Trophoblast cell (in vitro differentiated cells and primary cell): ENCODE data around the gene MAP4K4.

Source experiments
- DNase-seq, 2 donors: peaks; one replicate each; pipeline ENCODE4 v3.0.0-alpha.2; 2016
- H2AFZ ChIP-seq: 2 replicates; pipeline ENCODE4 v1.6.1; 2013; ENCODE audit warnings: low read length, moderate library complexity, mild to moderate bottlenecking; ENCODE audit not compliant: insufficient read depth, poor library complexity
- H2AK5ac ChIP-seq: 2 replicates; pipeline ENCODE4 v1.6.1; 2013; ENCODE audit warnings: mild to moderate bottlenecking, low read length
- H2BK120ac ChIP-seq: 2 replicates; pipeline ENCODE4 v1.6.1; 2013; ENCODE audit warnings: low read length, mild to moderate bottlenecking, moderate library complexity; ENCODE audit not compliant: insufficient read depth, poor library complexity
- H2BK12ac ChIP-seq: 2 replicates; pipeline ENCODE4 v1.6.1; 2013; ENCODE audit warnings: mild to moderate bottlenecking, low read length, moderate library complexity
- H2BK5ac ChIP-seq: 2 replicates; pipeline ENCODE4 v1.6.1; 2013; ENCODE audit warnings: low read length, low read depth, moderate library complexity, mild to moderate bottlenecking; ENCODE audit not compliant: poor library complexity
- H3K14ac ChIP-seq: 2 replicates; pipeline ENCODE4 v1.6.1; 2013; ENCODE audit warnings: mild to moderate bottlenecking, low read length
- H3K18ac ChIP-seq: 2 replicates; pipeline ENCODE4 v1.6.1; 2013; ENCODE audit warnings: mild to moderate bottlenecking, low read length
- H3K23ac ChIP-seq: 2 replicates; pipeline ENCODE4 v1.6.1; 2013; ENCODE audit warnings: low read length
- H3K27ac ChIP-seq: 2 replicates; pipeline ENCODE4 v1.5.1; 2013; ENCODE audit warnings: low read depth, mild to moderate bottlenecking, inconsistent platforms, low read length, moderate library complexity
- H3K27me3 ChIP-seq: 2 replicates; pipeline ENCODE4 v1.6.1; 2013; ENCODE audit warnings: inconsistent platforms, mild to moderate bottlenecking, low read length, moderate library complexity; ENCODE audit not compliant: insufficient read depth
- H3K36me3 ChIP-seq, 2 experiments: 1 replicate in 1 of 2; 2 replicates in 1 of 2; pipeline ENCODE4 v1.6.1; 2013; ENCODE audit warnings: low read length in 2 of 2, mild to moderate bottlenecking in 2 of 2, moderate library complexity in 1 of 2; ENCODE audit not compliant: insufficient read depth in 2 of 2, control insufficient read depth in 1 of 2
- H3K4ac ChIP-seq: 2 replicates; pipeline ENCODE4 v1.6.1; 2013; ENCODE audit warnings: low read depth, mild to moderate bottlenecking, low read length, moderate library complexity
- H3K4me1 ChIP-seq, 2 experiments: 1 replicate in 1 of 2; 2 replicates in 1 of 2; pipeline ENCODE4 v1.6.1; 2013; ENCODE audit warnings: low read length in 2 of 2, mild to moderate bottlenecking in 2 of 2, moderate library complexity in 1 of 2; ENCODE audit not compliant: insufficient read depth in 2 of 2, control insufficient read depth in 1 of 2
- H3K4me2 ChIP-seq: 2 replicates; pipeline ENCODE4 v1.6.1; 2013; ENCODE audit warnings: inconsistent platforms, mild to moderate bottlenecking, low read length, moderate library complexity
- H3K4me3 ChIP-seq: 2 replicates; pipeline ENCODE4 v1.5.1; 2013; ENCODE audit warnings: mild to moderate bottlenecking, low read depth, low read length, inconsistent platforms
- H3K79me1 ChIP-seq: one replicate; pipeline ENCODE4 v1.6.1; 2013; ENCODE audit warnings: low read length
- H3K79me2 ChIP-seq: 2 replicates; pipeline ENCODE4 v1.6.1; 2013; ENCODE audit warnings: low read length, mild to moderate bottlenecking; ENCODE audit not compliant: control insufficient read depth, insufficient read depth, poor library complexity
- H3K9ac ChIP-seq: 2 replicates; pipeline ENCODE4 v1.6.1; 2013; ENCODE audit warnings: mild to moderate bottlenecking, low read length
- H3K9me3 ChIP-seq: 2 replicates; pipeline ENCODE4 v1.6.1; 2013; ENCODE audit warnings: low read depth, mild to moderate bottlenecking, control low read depth, inconsistent platforms, low read length; ENCODE audit not compliant: insufficient read depth
- H4K12ac ChIP-seq: 2 replicates; pipeline ENCODE4 v1.6.1; 2013; ENCODE audit warnings: low read depth, mild to moderate bottlenecking, low read length, moderate library complexity
- H4K8ac ChIP-seq: 2 replicates; pipeline ENCODE4 v1.6.1; 2013; ENCODE audit warnings: low read depth, mild to moderate bottlenecking, low read length, moderate library complexity
- H4K91ac ChIP-seq: one replicate; pipeline ENCODE4 v1.6.1; 2013; ENCODE audit warnings: low read depth, mild to moderate bottlenecking, low read length, moderate library complexity
- WGBS: extraction: QIAGEN DNeasy Blood & Tissue Kit; methylation state at CpG from one replicate; pipeline ENCODE4 v1.1.7; 2013; ENCODE audit warnings: missing lambda C conversion rate; ENCODE audit not compliant: insufficient read length, insufficient coverage; ENCODE audit errors: extremely low coverage; 5-methylcytosine and 5-hydroxymethylcytosine counted together

Gene MAP4K4

DNA sequence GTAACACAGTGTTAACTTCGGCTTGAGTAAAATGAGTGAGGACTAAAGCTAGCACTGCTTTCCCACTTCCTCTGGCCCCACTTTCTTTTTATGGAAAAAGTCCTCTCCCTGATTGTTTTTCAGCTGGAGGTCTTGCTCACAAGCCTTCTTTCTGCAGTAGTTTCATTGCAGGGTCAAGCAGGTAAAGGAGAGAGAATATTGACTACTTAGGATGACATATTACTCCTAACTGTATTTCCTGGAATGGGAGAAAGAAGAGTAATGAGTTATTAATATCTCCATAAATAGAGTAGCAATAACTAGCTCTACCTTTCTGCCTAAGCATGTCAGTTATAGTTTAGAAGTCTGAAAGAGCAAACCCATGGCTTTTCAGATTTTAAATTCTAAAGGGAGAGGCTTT is 45.0 kb downstream of the MAP4K4 start:
- no peak overlapping the region for H4K91ac ChIP-seq
- no peak overlapping the region for H2AK5ac ChIP-seq
- no peak overlapping the region for H3K23ac ChIP-seq
- no peak overlapping the region for H4K8ac ChIP-seq
- no peak for DNase-seq
- H3K4me1 ChIP-seq = peaks cover 4 to 12% of the 10 kb centered on the region in 2 experiments
- H3K4ac ChIP-seq = no peak overlapping the region
- whole genome bisulfite sequencing = no CpG with 5 or more reads among the region's 1 CpG
- H2BK120ac ChIP-seq = no peak overlapping the region
- no peak overlapping the region for H3K27ac ChIP-seq
- no peak overlapping the region for H3K18ac ChIP-seq
- no peak overlapping the region for H3K4me3 ChIP-seq
- no peak overlapping the region for H2BK5ac ChIP-seq
- H3K4me2 ChIP-seq = no peak overlapping the region
- no peak overlapping the region for H2BK12ac ChIP-seq
- H3K79me1 ChIP-seq = no peaks in the 10 kb centered on the region
- peaks cover 0 to 1% of the 10 kb centered on the region in 2 experiments for H3K36me3 ChIP-seq
- no peaks in the 10 kb centered on the region for H3K27me3 ChIP-seq
- no peaks in the 10 kb centered on the region for H3K9me3 ChIP-seq
- H3K79me2 ChIP-seq = peaks cover 6% of the 10 kb centered on the region
- H3K9ac ChIP-seq = no peak overlapping the region
- no peak overlapping the region for H4K12ac ChIP-seq
- H2AFZ ChIP-seq = no peak overlapping the region
- H3K14ac ChIP-seq = no peak overlapping the region

DNA sequence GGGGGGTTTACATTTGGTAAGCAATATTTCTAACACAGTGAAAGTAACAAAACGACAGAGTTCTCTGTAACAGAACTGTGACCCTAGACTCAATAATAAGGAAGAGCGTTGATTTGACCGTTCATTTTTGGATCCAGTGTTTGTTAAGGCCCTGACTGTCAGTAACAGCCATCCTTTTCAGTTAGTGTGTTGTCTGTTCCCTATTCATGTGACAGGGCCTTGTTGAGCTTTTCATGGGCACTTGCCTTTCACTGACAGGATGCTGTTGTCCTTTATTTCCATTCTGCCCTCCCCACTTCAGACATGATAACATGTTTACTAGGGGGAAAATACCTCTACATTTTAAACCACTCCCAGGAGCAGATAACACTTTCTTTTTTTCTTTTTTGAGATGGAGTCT is 45.8 kb downstream of the MAP4K4 start:
- Histone ChIP-seq H4K8ac (no peak overlapping the region), H4K91ac (no peak overlapping the region), H3K36me3 (peaks cover 0 to 1% of the 10 kb centered on the region in 2 experiments), H2BK120ac (no peak overlapping the region), H3K79me2 (peaks cover 6% of the 10 kb centered on the region), H3K9ac (no peak overlapping the region), H3K4me1 (peaks cover 4 to 12% of the 10 kb centered on the region in 2 experiments), H3K79me1 (no peaks in the 10 kb centered on the region), H3K4me3 (no peak overlapping the region), H3K18ac (no peak overlapping the region), H3K27ac (no peak overlapping the region), H3K9me3 (no peaks in the 10 kb centered on the region), H4K12ac (no peak overlapping the region), H2AK5ac (no peak overlapping the region), H2BK5ac (no peak overlapping the region), H3K14ac (no peak overlapping the region), H3K23ac (no peak overlapping the region), H3K4me2 (no peak overlapping the region), H3K27me3 (no peaks in the 10 kb centered on the region), H2BK12ac (no peak overlapping the region), H3K4ac (no peak overlapping the region), H2AFZ (no peak overlapping the region)
- no CpG with 5 or more reads among the region's 3 CpGs for WGBS
- DNase-seq = no peak

DNA sequence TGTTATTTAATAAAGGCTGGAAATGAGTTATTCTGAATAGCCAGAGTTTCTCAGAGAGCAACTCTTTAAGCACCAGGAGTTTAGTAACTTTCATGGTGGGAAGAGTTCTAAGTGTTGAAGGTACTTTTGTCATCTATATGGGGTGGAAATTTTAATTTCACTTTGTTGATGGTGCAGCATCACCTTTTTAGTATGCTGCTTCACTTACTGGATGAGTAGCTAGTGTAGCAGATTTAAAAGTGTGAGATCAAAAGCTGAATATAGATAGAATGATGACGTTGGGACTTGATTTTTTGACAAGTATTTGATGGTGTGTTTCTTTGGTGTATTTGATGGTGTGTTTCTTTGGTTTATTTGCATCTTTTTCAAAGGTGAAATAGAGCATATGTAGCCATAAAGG is 47.3 kb downstream of the MAP4K4 start:
- Histone ChIP-seq H3K18ac (no peak overlapping the region), H2BK5ac (no peak overlapping the region), H3K9me3 (no peaks in the 10 kb centered on the region), H3K4ac (no peak overlapping the region), H3K4me2 (no peak overlapping the region), H2AFZ (no peak overlapping the region), H2BK12ac (no peak overlapping the region), H4K8ac (no peak overlapping the region), H3K79me1 (no peaks in the 10 kb centered on the region), H3K4me1 (peaks cover 4 to 12% of the 10 kb centered on the region in 2 experiments), H4K91ac (no peak overlapping the region), H3K79me2 (peaks cover 6% of the 10 kb centered on the region), H2BK120ac (no peak overlapping the region), H4K12ac (no peak overlapping the region), H3K4me3 (no peak overlapping the region), H3K36me3 (peaks cover 0 to 1% of the 10 kb centered on the region in 2 experiments), H3K14ac (no peak overlapping the region), H3K27ac (no peak overlapping the region), H3K9ac (no peak overlapping the region), H2AK5ac (no peak overlapping the region), H3K27me3 (no peaks in the 10 kb centered on the region), H3K23ac (no peak overlapping the region)
- WGBS = no CpG with 5 or more reads among the region's 1 CpG
- no peak for DNase-seq

DNA sequence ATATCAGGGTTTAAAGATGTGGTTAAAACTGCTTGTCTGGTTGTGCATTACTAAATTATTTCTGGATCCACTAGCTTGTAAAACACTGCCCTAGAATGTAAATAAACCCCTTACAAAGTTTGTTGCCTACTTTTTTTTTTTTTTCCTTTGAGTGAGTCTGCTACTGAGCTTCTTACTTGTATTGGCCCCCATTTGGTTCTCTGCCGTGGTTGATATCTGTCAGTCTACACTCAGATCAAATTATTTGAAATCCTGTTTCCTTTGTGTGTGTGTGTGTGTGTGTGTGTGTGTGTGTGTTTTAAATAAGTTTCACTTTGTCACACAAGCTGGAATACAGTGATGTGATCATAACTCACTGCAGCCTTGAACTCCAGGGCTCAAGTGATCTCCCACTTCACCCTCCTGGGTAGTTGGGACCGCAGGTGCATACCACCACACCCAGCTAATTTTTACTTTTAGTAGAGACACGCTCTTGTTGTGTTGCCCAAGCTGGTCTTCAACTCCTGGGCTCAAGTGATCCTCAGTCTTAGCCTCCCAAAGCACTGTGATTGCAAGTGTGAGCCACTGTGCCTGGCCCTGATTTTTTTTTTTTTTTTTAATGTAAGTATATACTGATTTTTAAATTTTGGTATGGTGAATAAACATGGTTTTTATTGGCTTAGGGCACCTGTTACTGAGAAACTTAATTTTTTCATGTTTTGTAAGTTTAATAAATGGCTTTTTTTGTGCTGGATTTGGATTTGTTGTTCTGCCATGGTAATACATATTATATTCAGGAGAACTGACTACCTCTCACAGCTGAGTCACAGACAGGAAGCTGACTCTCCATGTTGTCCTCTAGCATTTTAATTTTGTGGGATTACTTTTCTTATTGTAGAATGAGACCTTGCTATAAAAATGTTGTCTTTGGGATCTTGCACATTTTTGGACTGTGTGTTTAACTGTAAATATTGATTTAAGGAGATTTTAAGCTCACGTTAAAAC is 48.5 kb downstream of the MAP4K4 start:
- H3K14ac ChIP-seq = no peak overlapping the region
- no peak overlapping the region for H3K23ac ChIP-seq
- H3K18ac ChIP-seq = no peak overlapping the region
- no peak overlapping the region for H3K4me3 ChIP-seq
- no peak overlapping the region for H4K8ac ChIP-seq
- no peak overlapping the region for H3K4me2 ChIP-seq
- no peak overlapping the region for H2BK120ac ChIP-seq
- H3K4ac ChIP-seq = peak overlapping the region; percentile 83
- no peak overlapping the region for H2AK5ac ChIP-seq
- H2BK12ac ChIP-seq = no peak overlapping the region
- DNase-seq = no peak
- H3K27me3 ChIP-seq = no peaks in the 10 kb centered on the region
- peaks cover 6% of the 10 kb centered on the region for H3K79me2 ChIP-seq
- no peak overlapping the region for H4K91ac ChIP-seq
- peaks cover 4 to 14% of the 10 kb centered on the region in 2 experiments for H3K4me1 ChIP-seq
- H2AFZ ChIP-seq = no peak overlapping the region
- no CpG with 5 or more reads among the region's 4 CpGs for WGBS
- H3K9me3 ChIP-seq = no peaks in the 10 kb centered on the region
- no peak overlapping the region for H2BK5ac ChIP-seq
- no peaks in the 10 kb centered on the region for H3K79me1 ChIP-seq
- H3K9ac ChIP-seq = no peak overlapping the region
- H4K12ac ChIP-seq = no peak overlapping the region
- peaks cover 0 to 1% of the 10 kb centered on the region in 2 experiments for H3K36me3 ChIP-seq
- no peak overlapping the region for H3K27ac ChIP-seq
